T-helper 1 cell treated with Interleukin-12 subunit alpha and Interleukin-12 subunit beta and Interleukin-4 antibody, amounts not matched to agents 30 μg/mL and 1 μg/mL, for 36 hours (primary cell): ENCODE data around the gene RPGRIP1.
"Not testable (repeated sequence)": the region's sequence is repeated elsewhere in the genome, so short reads cannot be mapped to it uniquely, and the experiment has no call there.

Experiments
- H3K27ac Mint-ChIP-seq: one replicate; pipeline ENCODE4 v1.8.0; 2021; ENCODE audit warnings: mild to moderate bottlenecking, mixed read lengths
- H3K27me3 Mint-ChIP-seq: one replicate; pipeline ENCODE4 v1.8.0; 2021; ENCODE audit warnings: low read depth, mixed read lengths
- H3K36me3 Mint-ChIP-seq: one replicate; pipeline ENCODE4 v1.8.0; 2021; ENCODE audit warnings: low read depth, mixed read lengths
- H3K4me1 Mint-ChIP-seq: one replicate; pipeline ENCODE4 v1.8.0; 2021; ENCODE audit warnings: low read depth, mixed read lengths
- H3K4me3 Mint-ChIP-seq: one replicate; pipeline ENCODE4 v1.8.0; 2021; ENCODE audit warnings: mild to moderate bottlenecking, moderate library complexity, mixed read lengths
- H3K9me3 Mint-ChIP-seq: one replicate; pipeline ENCODE4 v1.8.0; 2021; ENCODE audit warnings: mixed read lengths

Gene RPGRIP1

GRCh38 chr14:21302013-21302835, 22.3 kb downstream of the RPGRIP1 start:
- no peaks in the 10 kb centered on the region for H3K9me3 Mint-ChIP-seq
- H3K4me1 Mint-ChIP-seq = no peaks in the 10 kb centered on the region
- H3K27ac Mint-ChIP-seq = no peak overlapping the region
- no peaks in the 10 kb centered on the region for H3K36me3 Mint-ChIP-seq
- no peak overlapping the region for H3K4me3 Mint-ChIP-seq
- H3K27me3 Mint-ChIP-seq = peaks cover 32% of the 10 kb centered on the region

- peaks cover 32% of the 10 kb centered on the region for H3K27me3 Mint-ChIP-seq
- not testable (repeated sequence) for H3K9me3 Mint-ChIP-seq, H3K27ac Mint-ChIP-seq, H3K4me1 Mint-ChIP-seq, H3K36me3 Mint-ChIP-seq, H3K4me3 Mint-ChIP-seq
These were observed 22.9 kb downstream of the RPGRIP1 start for GRCh38 chr14:21302836-21303140.

GRCh38 chr14:21307637-21308036, 27.8 kb downstream of the RPGRIP1 start:
- H3K36me3 Mint-ChIP-seq = no peaks in the 10 kb centered on the region
- peaks cover 14% of the 10 kb centered on the region for H3K4me1 Mint-ChIP-seq
- peaks cover 11% of the 10 kb centered on the region for H3K27me3 Mint-ChIP-seq
- H3K9me3 Mint-ChIP-seq = no peaks in the 10 kb centered on the region
- H3K27ac Mint-ChIP-seq = no peak overlapping the region
- no peak overlapping the region for H3K4me3 Mint-ChIP-seq

GRCh38 chr14:21308132-21308478, 28.2 kb downstream of the RPGRIP1 start:
- Mint-ChIP-seq H3K27me3 (peaks cover 7% of the 10 kb centered on the region), H3K9me3 (no peaks in the 10 kb centered on the region), H3K4me3 (peak overlapping the region; percentile 70), H3K4me1 (peaks cover 14% of the 10 kb centered on the region), H3K36me3 (no peaks in the 10 kb centered on the region), H3K27ac (no peak overlapping the region)

- no peaks in the 10 kb centered on the region for H3K36me3 Mint-ChIP-seq
- H3K27me3 Mint-ChIP-seq = peaks cover 5% of the 10 kb centered on the region
- H3K27ac Mint-ChIP-seq = peak overlapping the region; percentile 34
- peak overlapping the region; percentile 70 for H3K4me3 Mint-ChIP-seq
- H3K4me1 Mint-ChIP-seq = peaks cover 14% of the 10 kb centered on the region
- no peaks in the 10 kb centered on the region for H3K9me3 Mint-ChIP-seq
These were observed 28.8 kb downstream of the RPGRIP1 start for GRCh38 chr14:21308479-21309237.

GRCh38 chr14:21309238-21309636, 29.4 kb downstream of the RPGRIP1 start:
- H3K4me1 Mint-ChIP-seq = peaks cover 14% of the 10 kb centered on the region
- no peaks in the 10 kb centered on the region for H3K36me3 Mint-ChIP-seq
- peak overlapping the region; percentile 22 for H3K27ac Mint-ChIP-seq
- H3K9me3 Mint-ChIP-seq = no peaks in the 10 kb centered on the region
- peak overlapping the region; percentile 70 for H3K4me3 Mint-ChIP-seq
- H3K27me3 Mint-ChIP-seq = peaks cover 5% of the 10 kb centered on the region

- Mint-ChIP-seq H3K27me3 (peaks cover 5% of the 10 kb centered on the region), H3K9me3 (no peaks in the 10 kb centered on the region), H3K36me3 (no peaks in the 10 kb centered on the region), H3K4me3 (no peak overlapping the region), H3K4me1 (peaks cover 14% of the 10 kb centered on the region), H3K27ac (no peak overlapping the region)
These were observed 30.1 kb downstream of the RPGRIP1 start for GRCh38 chr14:21309956-21310355.

- Mint-ChIP-seq H3K4me3 (no peak overlapping the region), H3K36me3 (no peaks in the 10 kb centered on the region), H3K9me3 (no peaks in the 10 kb centered on the region), H3K27ac (no peak overlapping the region), H3K27me3 (peaks cover 5% of the 10 kb centered on the region), H3K4me1 (peaks cover 14% of the 10 kb centered on the region)
These were observed 31.7 kb downstream of the RPGRIP1 start for GRCh38 chr14:21311614-21312013.

- Mint-ChIP-seq H3K27ac (no peak overlapping the region), H3K9me3 (no peaks in the 10 kb centered on the region), H3K4me1 (peaks cover 10% of the 10 kb centered on the region), H3K36me3 (no peaks in the 10 kb centered on the region), H3K4me3 (no peak overlapping the region), H3K27me3 (peaks cover 14% of the 10 kb centered on the region)
These were observed 33.6 kb downstream of the RPGRIP1 start for GRCh38 chr14:21313512-21313911.

- no peaks in the 10 kb centered on the region for H3K36me3 Mint-ChIP-seq
- no peak overlapping the region for H3K27ac Mint-ChIP-seq
- H3K9me3 Mint-ChIP-seq = no peaks in the 10 kb centered on the region
- H3K4me3 Mint-ChIP-seq = no peak overlapping the region
- H3K27me3 Mint-ChIP-seq = peaks cover 21% of the 10 kb centered on the region
- H3K4me1 Mint-ChIP-seq = peaks cover 7% of the 10 kb centered on the region
These were observed 37.5 kb downstream of the RPGRIP1 start for GRCh38 chr14:21317398-21317797.

GRCh38 chr14:21320913-21321312, 41.0 kb downstream of the RPGRIP1 start:
- Mint-ChIP-seq H3K9me3 (no peaks in the 10 kb centered on the region), H3K4me3 (no peak overlapping the region), H3K27ac (no peak overlapping the region), H3K36me3 (no peaks in the 10 kb centered on the region), H3K4me1 (peaks cover 7% of the 10 kb centered on the region), H3K27me3 (peaks cover 34% of the 10 kb centered on the region)

- no peak overlapping the region for H3K27ac Mint-ChIP-seq
These were observed 42.8 kb downstream of the RPGRIP1 start for GRCh38 chr14:21322716-21323115.

GRCh38 chr14:21326972-21327371, 47.1 kb downstream of the RPGRIP1 start:
- H3K27ac Mint-ChIP-seq = no peak overlapping the region
- H3K27me3 Mint-ChIP-seq = peaks cover 16% of the 10 kb centered on the region
- H3K4me3 Mint-ChIP-seq = no peak overlapping the region
- no peaks in the 10 kb centered on the region for H3K36me3 Mint-ChIP-seq
- no peaks in the 10 kb centered on the region for H3K9me3 Mint-ChIP-seq
- H3K4me1 Mint-ChIP-seq = no peaks in the 10 kb centered on the region

More at GRCh38 chr14:21322716-21323115, 42.8 kb downstream of the RPGRIP1 start:
- Mint-ChIP-seq H3K9me3 (no peaks in the 10 kb centered on the region), H3K36me3 (no peaks in the 10 kb centered on the region), H3K4me1 (peaks cover 7% of the 10 kb centered on the region), H3K27me3 (peaks cover 29% of the 10 kb centered on the region), H3K4me3 (no peak overlapping the region)
